ENCODE results near the gene GPR21.

The GPR21 gene

GRCh38 chr9:123034881-123035510 lies 1.5 kb downstream of the GPR21 start:
- no peak for DNase-seq

GRCh38 chr9:123035791-123036190 lies 2.3 kb downstream of the GPR21 start:
- no peak for DNase-seq

GRCh38 chr9:123036893-123037545 lies 3.6 kb downstream of the GPR21 start:
- no peak for DNase-seq

GRCh38 chr9:123039617-123040219 lies 6.3 kb downstream of the GPR21 start:
- DNase-seq = no peak

GRCh38 chr9:123040801-123041200 lies 7.3 kb downstream of the GPR21 start:
- DNase-seq = no peak

DNA sequence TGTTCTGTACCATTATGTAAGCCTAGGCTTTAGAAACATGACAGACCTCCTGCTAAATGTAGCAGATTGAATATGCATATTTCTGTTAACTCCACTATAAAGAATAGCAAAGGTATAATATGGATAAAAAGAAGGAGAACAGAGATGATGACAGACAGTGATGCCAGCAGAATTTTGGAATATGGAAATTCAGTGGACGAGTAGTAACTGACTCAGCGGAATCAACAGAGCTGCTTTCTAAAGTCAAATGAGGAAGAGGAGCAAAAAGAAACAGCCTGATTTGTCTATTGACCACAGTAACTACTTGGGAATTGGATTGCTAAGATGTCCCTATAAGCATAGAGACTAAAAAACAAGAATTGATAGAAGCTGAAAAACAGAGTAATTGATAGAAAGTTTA lies 8.0 kb downstream of the GPR21 start:
- DNase-seq = no peak

DNA sequence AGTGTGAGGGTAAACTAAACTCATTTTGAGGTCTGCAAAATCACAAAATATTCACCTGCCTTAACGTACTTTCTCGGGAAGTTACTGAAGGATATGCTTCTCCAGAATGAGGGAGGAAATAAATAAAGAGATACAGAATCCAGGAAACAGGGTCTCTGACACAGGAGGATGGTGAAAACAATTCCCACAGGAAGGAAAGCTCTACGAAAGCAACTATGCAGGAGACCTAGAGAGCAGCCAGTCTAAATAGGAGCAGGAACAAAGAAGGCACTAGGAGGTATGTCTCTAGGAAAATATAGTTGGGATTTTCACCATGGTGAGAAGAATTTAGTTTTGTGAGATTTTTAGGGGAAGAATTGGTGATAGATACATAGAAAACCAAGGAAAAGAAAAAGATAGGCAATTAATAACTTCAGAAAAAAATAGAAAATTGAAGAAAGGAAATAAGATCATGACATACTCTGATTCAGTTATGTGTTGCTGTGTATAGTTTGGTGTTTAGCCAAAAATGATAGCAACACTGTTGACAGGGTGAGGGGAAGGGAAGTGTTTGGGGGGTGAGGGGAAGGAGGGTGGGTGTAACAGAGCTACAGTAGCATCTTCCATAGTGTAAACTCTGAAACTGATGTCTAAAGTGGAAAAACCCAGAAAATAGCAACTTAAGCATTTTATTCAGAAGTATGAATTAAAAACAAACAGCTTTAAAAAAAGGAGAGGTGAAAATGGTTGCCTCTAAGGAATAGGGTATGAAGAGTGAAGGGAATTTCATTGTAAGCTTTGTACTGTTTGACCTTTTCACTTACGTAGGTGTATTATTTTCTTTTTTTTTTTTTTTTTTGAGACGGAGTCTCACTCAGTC lies 9.8 kb downstream of the GPR21 start:
- DNase-seq = no peak

- DNase-seq = no peak
Observed at GRCh38 chr9:123044586-123044985, 11.1 kb downstream of the GPR21 start.

DNA sequence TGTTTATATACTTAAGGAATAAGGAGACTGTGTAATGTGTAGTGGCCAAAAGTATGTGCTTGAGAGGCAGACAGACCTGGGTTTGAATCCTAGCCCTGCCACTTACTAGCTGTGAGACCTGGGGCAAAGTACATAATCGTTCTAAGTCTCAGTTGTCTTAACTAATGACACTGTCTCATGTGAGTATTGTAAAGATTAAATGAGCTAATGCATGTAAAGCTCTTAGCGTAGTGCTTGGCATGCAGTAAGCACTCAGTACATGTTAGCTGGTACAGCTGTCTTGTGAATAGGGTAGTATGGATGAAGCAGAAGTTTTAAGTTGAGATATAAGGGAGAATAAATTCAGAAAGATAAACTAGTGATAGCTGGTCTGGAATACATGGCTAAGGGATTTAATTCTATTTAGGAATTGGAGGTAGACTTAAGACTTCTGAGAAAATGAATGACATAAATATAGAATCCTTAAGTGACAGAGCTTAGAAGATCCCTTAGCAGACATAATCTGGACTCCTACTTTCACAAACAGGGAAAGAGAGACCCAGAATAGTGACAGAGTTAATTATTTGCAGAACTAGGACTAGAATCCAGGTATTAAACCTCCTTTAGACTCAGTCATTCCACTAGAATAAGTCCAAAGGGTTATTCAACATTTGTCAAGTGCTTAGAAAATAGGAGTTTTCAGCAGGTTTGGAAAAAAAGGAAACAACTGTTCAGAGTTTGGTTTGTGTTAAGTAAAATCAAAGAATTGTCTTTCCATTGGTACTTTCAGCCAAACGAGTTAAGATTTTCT lies 13.1 kb downstream of the GPR21 start:
- DNase-seq = no peak

GRCh38 chr9:123048748-123049147 lies 15.3 kb downstream of the GPR21 start:
- DNase-seq = peak; percentile 52

- peak; percentile 59 for DNase-seq
Observed at GRCh38 chr9:123049589-123050222, 16.2 kb downstream of the GPR21 start.

- no peak for DNase-seq
Observed at GRCh38 chr9:123053046-123053445, 19.6 kb downstream of the GPR21 start.

GRCh38 chr9:123053711-123054110 lies 20.2 kb downstream of the GPR21 start:
- no peak for DNase-seq

DNA sequence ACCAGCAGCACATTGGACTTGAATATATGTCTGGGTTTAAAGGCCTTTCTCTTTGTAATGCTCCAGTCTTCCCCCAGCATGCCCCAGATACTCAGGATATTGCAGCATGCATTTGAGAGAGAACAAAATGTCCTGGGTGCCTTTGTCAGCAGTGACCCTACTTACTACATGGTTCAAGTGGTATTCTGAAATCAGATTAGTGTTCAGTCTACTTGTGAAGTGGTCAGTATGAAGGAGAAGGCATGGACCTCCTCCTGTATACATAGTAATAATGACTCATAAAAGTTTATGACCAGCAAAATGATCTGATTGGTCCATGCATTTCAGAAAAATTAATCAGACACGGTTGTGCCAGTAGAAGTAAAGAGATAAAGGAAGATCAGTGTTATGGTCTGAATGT lies 25.4 kb downstream of the GPR21 start:
- no peak for DNase-seq

GRCh38 chr9:123059472-123060220 lies 26.2 kb downstream of the GPR21 start:
- DNase-seq = no peak

DNA sequence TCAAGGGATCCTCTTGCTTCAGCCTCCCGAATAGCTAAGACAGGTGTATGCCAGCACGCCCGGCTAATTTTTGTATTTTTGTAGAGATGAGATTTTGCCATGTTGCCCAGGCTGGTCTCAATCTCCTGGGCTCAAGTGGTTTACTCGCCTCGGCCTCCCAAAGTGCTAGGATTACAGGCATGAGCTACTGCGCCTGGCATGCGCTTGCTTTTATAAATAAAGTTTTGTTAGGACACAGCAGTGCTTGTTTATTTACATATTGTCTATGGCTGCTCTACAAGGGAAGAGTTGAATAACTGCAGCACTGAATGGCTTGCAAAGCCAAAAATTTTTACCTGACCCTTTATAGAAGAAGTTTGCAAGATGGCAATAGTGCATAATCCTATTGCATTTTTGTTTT lies 27.7 kb downstream of the GPR21 start:
- no peak for DNase-seq

DNA sequence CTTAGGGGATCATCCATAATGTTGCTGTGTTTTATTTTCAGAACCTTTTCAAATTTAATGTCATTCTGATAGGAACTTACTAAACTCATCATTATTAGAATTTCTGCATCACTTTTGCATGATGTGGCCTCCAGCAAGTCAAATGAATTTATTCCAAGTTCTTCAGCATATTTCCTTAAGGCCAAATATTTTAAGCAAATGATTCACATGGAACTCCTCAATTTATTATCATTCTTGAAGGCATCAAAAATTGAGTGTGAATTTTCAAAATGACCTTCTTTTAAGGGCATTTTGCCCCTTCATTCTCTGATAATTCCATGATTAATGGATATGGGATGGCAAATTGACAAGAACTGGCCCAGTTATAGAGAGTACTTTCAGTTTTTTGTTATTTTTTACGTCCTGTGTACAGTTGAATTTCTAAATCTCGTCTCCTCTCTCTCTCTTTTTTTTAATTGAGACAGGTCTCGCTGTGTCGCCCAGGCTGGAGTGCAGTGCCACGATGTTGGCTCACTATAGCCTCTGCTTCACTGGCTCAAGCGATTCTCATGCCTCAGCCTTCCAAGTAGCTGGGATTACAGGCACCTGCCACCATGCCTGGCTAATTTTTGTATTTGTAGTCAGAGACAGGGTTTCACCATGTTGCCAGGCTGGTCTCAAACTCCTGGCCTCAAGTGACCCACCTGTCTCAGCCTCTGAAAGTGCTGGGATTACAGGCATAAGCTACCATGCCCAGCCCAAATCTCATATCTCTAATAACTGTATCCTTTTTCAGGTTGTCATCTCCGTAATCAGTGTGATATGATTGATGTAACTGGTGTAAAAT lies 29.1 kb downstream of the GPR21 start:
- no peak for DNase-seq

DNA sequence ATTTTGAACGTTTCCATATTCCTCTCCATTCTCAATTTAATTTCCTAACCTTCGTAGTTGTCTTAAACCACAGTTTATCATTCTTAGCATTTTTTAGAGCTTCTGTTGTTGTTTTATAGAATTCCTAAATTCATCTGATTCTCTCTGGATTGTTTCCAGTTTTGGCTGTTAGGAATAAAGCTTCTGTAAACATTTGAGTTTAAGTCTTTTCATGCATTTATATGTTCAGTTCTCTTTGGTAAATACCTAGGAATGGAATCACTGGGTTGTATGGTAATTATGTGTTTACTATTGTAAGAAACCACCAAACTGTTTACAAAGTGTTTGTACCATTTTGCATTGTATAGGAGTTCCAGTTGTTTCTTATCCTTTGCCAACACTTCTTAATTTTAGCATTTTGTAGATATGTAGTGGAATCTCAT lies 29.7 kb downstream of the GPR21 start:
- no peak for DNase-seq

DNA sequence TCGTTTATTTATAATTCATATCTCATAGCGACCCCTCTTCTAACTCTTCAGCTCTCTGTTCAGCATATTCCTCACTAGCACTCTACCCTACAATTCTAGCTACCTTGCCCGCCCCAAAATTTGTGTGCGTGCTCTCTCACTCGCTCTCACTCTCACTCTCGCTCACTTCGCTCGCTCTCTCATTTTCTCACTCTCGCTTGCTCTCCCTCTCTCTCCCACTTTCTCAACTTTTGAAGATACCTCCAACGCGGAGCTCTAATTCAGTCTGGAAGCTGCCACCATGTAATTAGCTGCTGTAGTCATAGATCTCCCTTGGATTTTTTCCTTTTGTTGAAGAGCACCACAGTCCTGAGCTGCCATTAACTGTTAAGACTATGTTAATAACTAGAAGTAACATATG lies 30.4 kb downstream of the GPR21 start:
- DNase-seq = no peak

DNA sequence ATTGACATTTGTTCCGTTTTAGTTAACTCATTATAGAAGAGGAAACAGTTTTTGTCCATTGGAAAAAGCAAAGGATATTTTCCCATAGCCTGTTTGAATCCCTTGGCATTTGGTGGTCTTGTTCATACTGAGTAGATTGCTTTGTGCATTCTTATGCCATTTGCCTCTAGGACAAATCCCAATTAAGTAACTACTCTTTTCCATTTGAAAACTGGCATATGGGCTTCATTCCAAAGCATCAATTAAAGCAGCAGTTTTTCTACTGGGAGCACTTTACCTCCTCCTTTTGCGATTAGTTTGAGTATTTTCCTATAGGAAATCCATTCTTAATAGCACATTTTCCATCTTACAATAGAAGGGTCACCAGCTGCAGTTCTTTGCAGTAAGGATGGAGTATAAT lies 31.2 kb downstream of the GPR21 start:
- DNase-seq = no peak

DNA sequence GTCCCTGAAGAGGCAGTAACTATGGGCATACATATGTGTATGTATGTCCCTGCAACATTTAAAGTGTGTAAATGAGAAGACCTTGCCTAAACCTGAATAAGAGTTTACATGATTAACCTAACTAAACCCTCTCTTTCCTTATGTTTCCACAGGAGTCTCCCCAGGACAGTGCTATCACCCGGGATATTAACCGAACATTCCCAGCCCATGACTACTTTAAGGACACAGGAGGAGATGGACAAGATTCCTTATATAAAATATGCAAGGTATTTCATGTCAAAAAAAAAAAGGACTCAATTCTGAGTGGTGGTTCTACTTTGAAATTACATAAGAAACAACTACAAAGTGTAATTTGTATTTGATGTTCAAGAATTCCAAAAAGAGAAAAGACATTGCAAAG lies 31.7 kb downstream of the GPR21 start:
- no peak for DNase-seq

All from NCI-H2081 treated with DMSO at 0.1 percent for 48 hours (cell line).